ENCODE measurements around the gene KCNK18. TPM values are rescaled to one million over a fixed set of nuclear protein-coding genes. Genes with fewer than 3 reads are reported as not detected.

The KCNK18 gene
- polyA plus RNA-seq, 2 of the 4 experiments (the other 2 are of a cell fraction), result not detected

DNA sequence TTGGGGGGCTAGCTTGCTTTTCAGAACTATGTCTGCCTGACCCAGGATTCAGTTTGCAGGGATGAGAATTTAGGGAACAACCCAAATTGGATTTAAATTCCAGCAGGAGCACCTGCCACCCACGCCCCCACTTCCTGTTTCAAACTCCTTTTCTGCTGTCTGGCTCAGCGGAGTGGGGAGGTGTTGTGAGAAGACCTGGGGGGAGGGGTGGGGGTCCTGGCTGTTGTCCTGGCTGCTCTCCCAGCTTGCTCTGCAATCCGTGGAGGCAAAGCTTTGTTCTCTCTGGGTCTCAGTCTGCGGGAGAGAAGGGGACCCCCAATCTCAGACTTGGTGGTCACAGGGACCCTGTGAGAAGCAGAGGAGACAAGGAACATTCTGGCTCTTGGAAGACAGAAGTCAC lies 799 bp downstream of the KCNK18 start:
- TF ChIP-seq, protein P1, sequence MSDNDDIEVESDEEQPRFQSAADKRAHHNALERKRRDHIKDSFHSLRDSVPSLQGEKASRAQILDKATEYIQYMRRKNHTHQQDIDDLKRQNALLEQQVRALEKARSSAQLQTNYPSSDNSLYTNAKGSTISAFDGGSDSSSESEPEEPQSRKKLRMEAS (IDR thresholded peaks at IDR 0.05), result no peak
- TF ChIP-seq EHMT2 (IDR thresholded peaks at IDR 0.05; ENCODE audit: low read depth) (no peak), KDM1A (IDR thresholded peaks at IDR 0.05; ENCODE audit: low read depth) (no peak), SMC3 (IDR thresholded peaks at IDR 0.05) (no peak), NFE2L2 (conservative IDR thresholded peaks at IDR 0.05; ENCODE audit: low read length) (no peak), PHF8 (IDR thresholded peaks at IDR 0.05; ENCODE audit: borderline replicate concordance, low read depth) (no peak), CHD4 (IDR thresholded peaks at IDR 0.05; ENCODE audit: borderline replicate concordance) (no peak)
- TF ChIP-seq, protein P2, sequence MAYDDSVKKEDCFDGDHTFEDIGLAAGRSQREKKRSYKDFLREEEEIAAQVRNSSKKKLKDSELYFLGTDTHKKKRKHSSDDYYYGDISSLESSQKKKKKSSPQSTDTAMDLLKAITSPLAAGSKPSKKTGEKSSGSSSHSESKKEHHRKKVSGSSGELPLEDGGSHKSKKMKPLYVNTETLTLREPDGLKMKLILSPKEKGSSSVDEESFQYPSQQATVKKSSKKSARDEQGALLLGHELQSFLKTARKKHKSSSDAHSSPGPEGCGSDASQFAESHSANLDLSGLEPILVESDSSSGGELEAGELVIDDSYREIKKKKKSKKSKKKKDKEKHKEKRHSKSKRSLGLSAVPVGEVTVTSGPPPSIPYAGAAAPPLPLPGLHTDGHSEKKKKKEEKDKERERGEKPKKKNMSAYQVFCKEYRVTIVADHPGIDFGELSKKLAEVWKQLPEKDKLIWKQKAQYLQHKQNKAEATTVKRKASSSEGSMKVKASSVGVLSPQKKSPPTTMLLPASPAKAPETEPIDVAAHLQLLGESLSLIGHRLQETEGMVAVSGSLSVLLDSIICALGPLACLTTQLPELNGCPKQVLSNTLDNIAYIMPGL (CRISPR knock-in tag; IDR thresholded peaks at IDR 0.05; ENCODE audit: borderline replicate concordance), result no peak
- POLR2A ChIA-PET, result no interaction called here
- H3K4me3 ChIP-seq, result no peak overlapping the region
- no peaks in the 10 kb centered on the region for H3K4me1 ChIP-seq
- no peak overlapping the region for H3K27ac ChIP-seq
- H3K4me2 ChIP-seq, result no peak overlapping the region
- CTCF ChIA-PET, result interaction anchor here (0.9 to 13.3 kb wide), 5 partner anchors 8 to 23 kb away, joined by 3 to 102 read pairs (median 8); no protein-coding TSS in a partner anchor
- FAIRE-seq (no peak), ATAC-seq (no peak), DNase-seq (ENCODE audit: low read depth in 1 of 2, low spot score in 1 of 2) (no peak)
- no peaks in the 10 kb centered on the region for H3K9me3 ChIP-seq
- WGBS (ENCODE audit: missing lambda C conversion rate), result 24% methylated on average over 4 of the region's 4 CpGs

DNA sequence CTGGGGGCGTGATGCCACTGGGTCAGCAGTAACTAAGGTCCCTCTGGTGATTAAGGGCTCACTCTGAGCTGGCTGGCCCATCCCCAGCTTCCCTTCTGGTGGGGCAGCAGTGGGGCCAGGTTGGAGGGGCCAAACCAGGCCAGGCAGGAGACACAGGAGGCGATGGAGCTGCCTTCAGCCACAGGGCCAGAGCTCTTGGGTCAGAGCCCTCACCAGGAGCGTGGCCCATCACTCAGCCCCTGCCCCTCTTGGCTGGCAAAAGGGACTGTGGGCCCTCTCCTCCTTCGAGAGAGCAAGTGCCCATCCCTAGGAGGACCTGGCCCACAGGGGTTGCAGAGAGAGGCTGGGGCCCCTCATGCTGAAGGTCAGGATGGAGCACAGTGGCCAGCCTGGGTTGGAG lies 4.5 kb downstream of the KCNK18 start:
- H3K4me3 ChIP-seq, result no peak overlapping the region
- FAIRE-seq (no peak), ATAC-seq (no peak), DNase-seq (ENCODE audit: low read depth in 1 of 2, low spot score in 1 of 2) (no peak)
- WGBS (ENCODE audit: missing lambda C conversion rate), result 26% methylated on average over 4 of the region's 4 CpGs
- H3K27ac ChIP-seq, result no peak overlapping the region
- ChIA-PET CTCF (interaction anchor here (3.5 to 13.3 kb wide), 3 partner anchors 15 to 118 kb away, joined by 9 to 102 read pairs (median 23); no protein-coding TSS in a partner anchor), POLR2A (no interaction called here)
- no peaks in the 10 kb centered on the region for H3K4me1 ChIP-seq
- TF ChIP-seq, protein P2 (CRISPR knock-in tag; IDR thresholded peaks at IDR 0.05; ENCODE audit: borderline replicate concordance), result no peak
- TF ChIP-seq CBX8 (IDR thresholded peaks at IDR 0.05), result no peak
- no peak for TF ChIP-seq JUN (IDR thresholded peaks at IDR 0.05)
- no peak for TF ChIP-seq MYC (IDR thresholded peaks at IDR 0.05; ENCODE audit: borderline replicate concordance, low read length)
- no peak for TF ChIP-seq CTCF (IDR thresholded peaks at IDR 0.05)
- TF ChIP-seq CBX2 (IDR thresholded peaks at IDR 0.05; ENCODE audit: borderline replicate concordance, low read depth), result no peak
- TF ChIP-seq PBX3 (IDR thresholded peaks at IDR 0.05), result no peak
- no peak for TF ChIP-seq JUNB (IDR thresholded peaks at IDR 0.05)
- TF ChIP-seq ZFP36 (IDR thresholded peaks at IDR 0.05; ENCODE audit: borderline replicate concordance, partially characterized antibody), result no peak
- TF ChIP-seq, protein P3, sequence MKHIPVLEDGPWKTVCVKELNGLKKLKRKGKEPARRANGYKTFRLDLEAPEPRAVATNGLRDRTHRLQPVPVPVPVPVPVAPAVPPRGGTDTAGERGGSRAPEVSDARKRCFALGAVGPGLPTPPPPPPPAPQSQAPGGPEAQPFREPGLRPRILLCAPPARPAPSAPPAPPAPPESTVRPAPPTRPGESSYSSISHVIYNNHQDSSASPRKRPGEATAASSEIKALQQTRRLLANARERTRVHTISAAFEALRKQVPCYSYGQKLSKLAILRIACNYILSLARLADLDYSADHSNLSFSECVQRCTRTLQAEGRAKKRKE (CRISPR knock-in tag; IDR thresholded peaks at IDR 0.05; ENCODE audit: low read depth), result no peak
- peaks cover 5% of the 10 kb centered on the region; the same call in 2 of the 3 replicates for H3K9me3 ChIP-seq
- H3K4me2 ChIP-seq, result no peak overlapping the region

Measured in A549 (cell line).